HEK293T (cell line): Measurements from ENCODE around the gene CREB3L4.

Source experiments
- CTCF ChIA-PET: fragments of 350-600 bp; formaldehyde crosslinking; extraction: SDS; loops from one replicate; lab custom pipeline; 2021; ENCODE audit warnings: antibody characterized with exemption, inconsistent platforms; lab: Yijun Ruan, JAX
- POLR2A ChIA-PET: fragments of 350-600 bp; formaldehyde crosslinking; extraction: SDS; loops from one replicate; lab custom pipeline; 2020; ENCODE audit warnings: antibody characterized with exemption, inconsistent platforms; lab: Yijun Ruan, JAX
- DNase-seq: peaks from one replicate; pipeline ENCODE4 v3.0.0; 2012; ENCODE audit warnings: mixed read lengths; ENCODE audit errors: extremely low spot score
- ARNT ChIP-seq: fragments of 450-650 bp; IDR thresholded peaks from 2 replicates; pipeline ENCODE4 v1.6.1; 2017; ENCODE audit warnings: mild to moderate bottlenecking
- BHLHE40 ChIP-seq: fragments of 450-650 bp; IDR thresholded peaks from 2 replicates; pipeline ENCODE4 v1.6.1; 2016; ENCODE audit warnings: mild to moderate bottlenecking, moderate library complexity, borderline replicate concordance
- CTBP1 ChIP-seq: fragments of 450-650 bp; IDR thresholded peaks from 2 replicates; pipeline ENCODE4 v1.6.1; 2016; ENCODE audit warnings: borderline replicate concordance
- ELF4 ChIP-seq: fragments of 450-650 bp; IDR thresholded peaks from 2 replicates; pipeline ENCODE4 v1.6.1; 2017; ENCODE audit warnings: antibody characterized with exemption
- FOXA1 ChIP-seq: fragments of 450-650 bp; IDR thresholded peaks from 2 replicates; pipeline ENCODE4 v1.6.1; 2016; ENCODE audit warnings: mild to moderate bottlenecking
- FOXK2 ChIP-seq: fragments of 450-650 bp; IDR thresholded peaks from 2 replicates; pipeline ENCODE4 v1.6.1; 2016; ENCODE audit warnings: mild to moderate bottlenecking
- FOXM1 ChIP-seq: fragments of 450-650 bp; IDR thresholded peaks from 2 replicates; pipeline ENCODE4 v1.6.1; 2017; ENCODE audit warnings: mild to moderate bottlenecking, borderline replicate concordance
- HDGF ChIP-seq: fragments of 450-650 bp; IDR thresholded peaks from 2 replicates; pipeline ENCODE4 v1.6.1; 2017; ENCODE audit warnings: antibody characterized with exemption, borderline replicate concordance
- L3MBTL2 ChIP-seq: fragments of 450-650 bp; conservative IDR thresholded peaks from 2 replicates; pipeline ENCODE4 v1.6.1; 2016; ENCODE audit warnings: mild to moderate bottlenecking
- LEF1 ChIP-seq: fragments of 450-650 bp; IDR thresholded peaks from 2 replicates; pipeline ENCODE4 v1.6.1; 2017; ENCODE audit warnings: mild to moderate bottlenecking, borderline replicate concordance
- NFRKB ChIP-seq: fragments of 450-650 bp; IDR thresholded peaks from 2 replicates; pipeline ENCODE4 v1.6.1; 2016; ENCODE audit warnings: mild to moderate bottlenecking, moderate library complexity
- SP1 ChIP-seq: fragments of 450-650 bp; IDR thresholded peaks from 2 replicates; pipeline ENCODE4 v1.6.1; 2017
- SUZ12 ChIP-seq: fragments of 450-650 bp; IDR thresholded peaks from 2 replicates; pipeline ENCODE4 v1.6.1; 2016; ENCODE audit warnings: mild to moderate bottlenecking
- TARDBP ChIP-seq: fragments of 450-650 bp; IDR thresholded peaks from 2 replicates; pipeline ENCODE4 v1.6.1; 2016
- ZNF384 ChIP-seq: fragments of 450-650 bp; IDR thresholded peaks from 2 replicates; pipeline ENCODE4 v1.6.1; 2016
- TF ChIP-seq, protein P1 (sequence below): fragments of 450-650 bp; IDR thresholded peaks from 2 replicates; pipeline ENCODE4 v1.6.1; 2016

The CREB3L4 gene

DNA sequence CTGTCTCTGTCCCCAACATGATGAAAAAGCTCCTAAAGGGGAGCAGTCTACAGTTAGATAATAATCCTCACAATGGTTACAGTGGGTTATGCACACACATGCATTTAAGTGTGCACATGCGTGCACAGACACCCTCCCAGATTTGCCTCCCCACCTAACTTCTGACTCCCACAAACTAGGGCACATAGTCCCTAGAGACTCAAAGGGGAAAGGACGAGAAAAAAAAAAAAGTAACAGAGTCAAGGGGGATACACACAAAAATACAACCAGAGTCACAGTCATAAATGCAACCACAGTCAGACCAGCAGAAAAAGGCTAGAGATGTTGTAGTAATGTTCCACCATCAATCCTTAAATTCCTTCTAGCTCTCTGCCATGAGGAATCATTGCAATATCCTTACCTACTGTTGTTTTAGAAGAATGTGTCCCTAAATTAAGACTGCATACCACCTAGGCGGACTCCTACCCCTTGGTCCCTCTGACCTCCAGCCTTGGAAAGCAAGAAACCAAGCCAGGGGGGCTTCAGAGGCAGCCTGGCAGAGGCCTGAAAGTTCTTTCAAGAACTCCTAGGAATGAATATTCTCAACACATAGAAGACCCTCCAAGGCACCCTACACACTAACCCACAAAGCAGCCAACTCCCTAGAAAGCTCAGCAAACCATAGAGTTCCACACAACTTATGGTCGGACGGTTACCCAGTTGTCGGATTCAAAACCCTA lies 10.5 kb upstream of the CREB3L4 start:
- ChIA-PET POLR2A (interaction anchor here (0.6 to 7.7 kb wide), 7 partner anchors 10 to 34 kb away, joined by 3 to 74 read pairs (median 14); partner anchors contain the start of genes CREB3L4, DENND4B, JTB and RPS27), CTCF (interaction anchor here (0.6 to 1.2 kb wide), 3 partner anchors 10 to 34 kb away, joined by 3 to 4 read pairs (median 4); partner anchors contain the start of gene DENND4B)
- no peak for TF ChIP-seq FOXA1
- no peak for TF ChIP-seq BHLHE40
- no peak for TF ChIP-seq SUZ12
- TF ChIP-seq L3MBTL2 = no peak
- TF ChIP-seq TARDBP = no peak
- no peak for TF ChIP-seq FOXK2
- no peak for TF ChIP-seq HDGF
- TF ChIP-seq ARNT = no peak
- no peak for TF ChIP-seq LEF1
- TF ChIP-seq NFRKB = no peak
- no peak for TF ChIP-seq ELF4
- no peak for TF ChIP-seq ZNF384
- TF ChIP-seq FOXM1 = no peak
- TF ChIP-seq SP1 = no peak
- no peak for DNase-seq

DNA sequence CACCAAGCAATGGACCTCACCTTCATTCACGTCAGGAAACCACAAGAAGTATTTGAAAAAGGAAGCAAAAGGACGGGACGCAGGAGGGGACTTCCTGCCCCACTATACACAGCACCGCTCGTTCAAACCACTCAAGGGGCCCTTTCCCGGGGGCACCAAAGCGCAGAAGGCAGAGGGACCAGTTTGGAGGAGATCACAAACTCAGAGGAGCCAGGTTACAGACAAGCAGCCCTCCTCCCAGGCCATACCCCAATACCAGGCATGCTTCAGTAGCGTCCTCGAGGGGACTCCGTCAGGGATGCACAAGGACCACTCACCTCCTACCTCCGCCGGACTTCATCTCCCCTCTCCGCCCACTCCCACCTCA lies 10.0 kb upstream of the CREB3L4 start:
- no peak for DNase-seq
- ChIA-PET CTCF (interaction anchor here (0.6 to 1.1 kb wide), 2 partner anchors 11 to 35 kb away, joined by 3 to 4 read pairs; partner anchors contain the start of gene DENND4B), POLR2A (interaction anchor here (0.6 to 7.7 kb wide), 8 partner anchors 9 to 35 kb away, joined by 3 to 74 read pairs (median 4); partner anchors contain the start of genes CREB3L4, DENND4B, GATAD2B and JTB)
- no peak for TF ChIP-seq LEF1
- TF ChIP-seq FOXK2 = no peak
- TF ChIP-seq CTBP1 = no peak
- TF ChIP-seq ZNF384 = no peak
- no peak for TF ChIP-seq TARDBP
- no peak for TF ChIP-seq ELF4
- TF ChIP-seq, protein P1, sequence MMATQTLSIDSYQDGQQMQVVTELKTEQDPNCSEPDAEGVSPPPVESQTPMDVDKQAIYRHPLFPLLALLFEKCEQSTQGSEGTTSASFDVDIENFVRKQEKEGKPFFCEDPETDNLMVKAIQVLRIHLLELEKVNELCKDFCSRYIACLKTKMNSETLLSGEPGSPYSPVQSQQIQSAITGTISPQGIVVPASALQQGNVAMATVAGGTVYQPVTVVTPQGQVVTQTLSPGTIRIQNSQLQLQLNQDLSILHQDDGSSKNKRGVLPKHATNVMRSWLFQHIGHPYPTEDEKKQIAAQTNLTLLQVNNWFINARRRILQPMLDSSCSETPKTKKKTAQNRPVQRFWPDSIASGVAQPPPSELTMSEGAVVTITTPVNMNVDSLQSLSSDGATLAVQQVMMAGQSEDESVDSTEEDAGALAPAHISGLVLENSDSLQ = no peak
- TF ChIP-seq SP1 = no peak

DNA sequence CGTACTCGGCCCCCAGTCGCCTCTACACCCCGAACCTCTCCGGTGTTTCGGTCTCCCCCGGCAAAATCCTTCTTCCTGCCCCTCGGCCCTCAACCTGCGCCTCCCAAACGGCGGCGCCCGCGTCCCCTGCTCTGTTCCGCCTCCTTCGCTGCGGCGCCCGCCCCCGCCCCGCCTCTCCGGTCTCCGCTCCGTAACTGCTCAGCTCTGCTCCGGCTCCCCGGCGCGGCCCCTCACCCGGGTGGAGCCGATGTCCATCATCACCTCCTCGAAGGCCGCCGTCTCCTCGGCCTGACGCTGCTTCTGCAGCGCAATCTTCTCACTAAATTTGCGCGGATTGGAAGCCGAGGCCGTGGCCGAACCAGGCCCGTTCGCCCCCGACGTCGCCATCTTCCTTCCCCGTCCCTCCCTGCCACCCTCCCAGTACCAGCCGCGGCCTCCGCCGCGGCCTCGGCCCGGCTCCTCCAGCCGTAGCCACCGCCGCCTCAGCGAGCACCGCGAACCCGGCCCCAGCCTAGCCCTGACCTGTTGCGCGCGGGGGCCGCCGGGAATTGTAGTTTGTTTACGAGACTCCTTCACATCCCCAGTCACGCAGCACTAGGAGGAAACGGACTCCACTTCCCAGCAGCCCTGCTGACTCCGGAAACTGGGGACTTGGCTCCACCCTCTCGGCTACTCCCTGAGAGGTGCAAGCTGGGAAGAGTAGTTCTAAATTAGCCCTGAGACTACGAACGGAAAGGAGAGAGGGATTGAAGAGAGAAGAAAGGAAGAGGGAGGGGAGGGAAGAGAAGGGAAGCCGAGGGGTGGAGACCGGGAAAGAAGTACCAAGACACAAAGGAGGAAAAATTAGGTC lies 9.4 kb upstream of the CREB3L4 start, which contains the start of gene CRTC2:
Gene CRTC2 (minus strand): TSS at position 502 of the 850 bp plus-strand sequence. CDS start 115 bp downstream, at position 387.
- DNase-seq = peak; percentile 97
- CTCF ChIA-PET = interaction anchor here (0.8 to 1.1 kb wide), 2 partner anchors 9 to 12 kb away, joined by 3 read pairs; partner anchors contain the start of genes CREB3L4 and DENND4B
- POLR2A ChIA-PET = interaction anchor here (0.6 to 7.7 kb wide), 8 partner anchors 9 to 35 kb away, joined by 3 to 74 read pairs (median 4); partner anchors contain the start of genes CREB3L4, DENND4B, GATAD2B and JTB
- TF ChIP-seq CTBP1 = no peak
- TF ChIP-seq L3MBTL2 = peak; percentile 72
- TF ChIP-seq, protein P1 = no peak; the same call in 1 of the 2 replicates
- peak; percentile 99 for TF ChIP-seq ELF4

DNA sequence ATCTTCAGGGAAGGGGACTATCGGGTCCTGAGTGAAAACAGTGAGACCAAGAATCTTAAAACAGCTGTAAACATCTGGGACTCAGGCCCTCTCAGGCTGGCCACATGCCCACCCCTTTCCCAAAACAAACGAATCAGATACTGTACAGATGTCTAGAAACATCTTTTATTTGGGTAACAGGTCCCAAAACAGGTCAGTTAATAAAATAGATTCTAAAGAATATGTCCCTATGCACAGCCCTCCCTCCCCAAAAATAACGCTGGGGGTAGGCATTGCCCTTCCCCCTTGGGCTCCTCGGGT lies 8.8 kb upstream of the CREB3L4 start:
- TF ChIP-seq CTBP1 (no peak), TARDBP (no peak), ELF4 (no peak), FOXA1 (no peak), HDGF (no peak), LEF1 (no peak), FOXM1 (no peak), NFRKB (no peak), L3MBTL2 (no peak), FOXK2 (no peak), ARNT (no peak), SUZ12 (no peak), SP1 (no peak), ZNF384 (no peak), BHLHE40 (no peak)
- TF ChIP-seq, protein P1 = no peak
- no peak for DNase-seq
- POLR2A ChIA-PET = interaction anchor here (1.5 to 7.7 kb wide), 4 partner anchors 8 to 32 kb away, joined by 4 to 74 read pairs (median 25); partner anchors contain the start of genes CREB3L4, DENND4B and JTB
- CTCF ChIA-PET = interaction anchor here (0.8 kb wide), 1 partner anchor 9 kb away, joined by 3 read pairs; the partner anchor contains the start of gene CREB3L4

DNA sequence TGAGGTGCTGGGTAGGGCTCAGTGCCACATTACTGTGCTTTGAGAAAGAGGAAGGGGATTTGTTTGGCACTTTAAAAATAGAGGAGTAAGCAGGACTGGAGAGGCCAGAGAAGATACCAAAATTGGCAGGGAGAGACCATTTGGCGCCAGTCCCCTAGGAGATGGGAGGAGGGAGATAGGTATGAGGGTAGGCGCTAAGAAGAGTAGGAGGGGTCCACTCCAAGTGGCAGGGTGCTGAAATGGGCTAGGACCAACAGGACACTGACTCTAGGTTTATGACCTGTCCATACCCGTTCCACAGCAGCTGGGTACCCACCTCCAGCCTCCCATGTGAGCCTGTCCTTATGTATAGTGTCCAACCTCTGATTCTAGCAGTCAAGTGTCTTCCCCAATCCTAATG lies 8.2 kb upstream of the CREB3L4 start:
- POLR2A ChIA-PET = interaction anchor here (1.0 to 7.7 kb wide), 5 partner anchors 7 to 31 kb away, joined by 3 to 74 read pairs (median 20); partner anchors contain the start of genes CREB3L4, DENND4B, JTB and RAB13
- CTCF ChIA-PET = no interaction called here

More for the DNA sequence above, 8.2 kb upstream of the CREB3L4 start:
- TF ChIP-seq FOXK2 (no peak), LEF1 (no peak), CTBP1 (no peak), ELF4 (no peak), L3MBTL2 (no peak), ARNT (no peak), ZNF384 (no peak), HDGF (no peak), SUZ12 (no peak), FOXM1 (no peak), FOXA1 (no peak), TARDBP (no peak), BHLHE40 (no peak), NFRKB (no peak), SP1 (no peak)
- TF ChIP-seq, protein P1 = no peak
- DNase-seq = no peak
